ENCODE measurements around the gene GPRASP3. TPM values are rescaled to one million over a fixed set of nuclear protein-coding genes. Genes with fewer than 3 reads are reported as not detected.

Gene GPRASP3
- total and polyA plus RNA-seq, 8 donors: 0.45 to 7.3 (median 0.93) TPM

DNA sequence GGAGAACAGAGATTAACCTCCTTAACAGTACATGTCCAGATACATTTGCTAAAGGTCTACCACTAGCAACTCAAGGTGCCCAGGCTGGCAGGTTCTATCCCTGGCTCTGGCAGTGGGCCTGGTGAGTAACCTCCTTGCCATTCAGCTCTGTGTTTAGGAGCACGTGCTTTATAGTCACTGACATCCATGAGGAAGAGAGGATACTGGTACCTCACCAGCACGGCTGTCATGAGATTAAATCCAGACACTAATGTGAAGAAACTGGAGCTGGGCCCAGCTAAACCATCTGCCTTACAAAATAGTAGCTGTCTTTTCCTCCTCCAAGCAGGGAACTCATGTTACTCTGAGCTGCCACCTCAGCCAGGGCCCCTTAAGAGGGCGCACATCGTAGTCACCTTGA lies 45.3 kb downstream of the GPRASP3 start:
- H3K9me3 ChIP-seq: no peaks in the 10 kb centered on the region
- no peak overlapping the region for H3K4me3 ChIP-seq
- peak overlapping the region in 3 of 5 donors; percentile 17 to 53 (median 45) for H3K27ac ChIP-seq
- peaks cover 0 to 9% (median 3%) of the 10 kb centered on the region in 4 donors for H3K4me1 ChIP-seq
- TF ChIP-seq POLR2AphosphoS5 (IDR thresholded peaks at IDR 0.05) (peak in 1 of 3 donors; percentile 32), POLR2A (IDR thresholded peaks at IDR 0.05) (no peak)
- WGBS, 5 donors: 65 to 72% (median 71%) methylated on average over 4 of the region's 4 CpGs
- H3K36me3 ChIP-seq: no peaks in the 10 kb centered on the region
- H3K27me3 ChIP-seq: peaks cover 0 to 6% (median 0%) of the 10 kb centered on the region in 3 donors
- DNase-seq: peak in 1 of 2 donors; percentile 10
- intact Hi-C loops (cut with DNase I; ENCODE audit: low total_unique reads): no loop called here

DNA sequence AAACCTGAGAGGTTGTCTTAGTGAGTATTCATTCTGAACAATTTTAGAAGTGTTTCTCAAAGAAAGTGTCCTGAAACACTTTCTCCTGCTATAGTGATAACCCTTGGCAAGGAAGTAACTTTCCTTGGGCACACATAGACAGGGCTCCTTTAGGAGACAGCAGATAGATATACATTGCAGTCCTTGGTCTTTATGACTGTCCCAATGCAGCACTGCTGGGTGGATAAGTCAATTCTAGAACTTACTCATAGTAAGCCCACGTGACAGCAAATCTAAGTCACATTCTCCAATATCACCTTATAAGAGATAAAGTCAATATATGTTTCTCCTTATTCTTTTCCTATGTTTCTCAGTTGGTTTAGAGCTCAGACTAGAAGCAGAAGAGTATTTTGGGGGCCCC lies 46.7 kb downstream of the GPRASP3 start:
- H3K9me3 ChIP-seq: no peaks in the 10 kb centered on the region
- TF ChIP-seq POLR2AphosphoS5 (IDR thresholded peaks at IDR 0.05): no peak
- TF ChIP-seq POLR2A (IDR thresholded peaks at IDR 0.05): no peak
- no peak for TF ChIP-seq EP300 (IDR thresholded peaks at IDR 0.05)
- TF ChIP-seq, protein P1, sequence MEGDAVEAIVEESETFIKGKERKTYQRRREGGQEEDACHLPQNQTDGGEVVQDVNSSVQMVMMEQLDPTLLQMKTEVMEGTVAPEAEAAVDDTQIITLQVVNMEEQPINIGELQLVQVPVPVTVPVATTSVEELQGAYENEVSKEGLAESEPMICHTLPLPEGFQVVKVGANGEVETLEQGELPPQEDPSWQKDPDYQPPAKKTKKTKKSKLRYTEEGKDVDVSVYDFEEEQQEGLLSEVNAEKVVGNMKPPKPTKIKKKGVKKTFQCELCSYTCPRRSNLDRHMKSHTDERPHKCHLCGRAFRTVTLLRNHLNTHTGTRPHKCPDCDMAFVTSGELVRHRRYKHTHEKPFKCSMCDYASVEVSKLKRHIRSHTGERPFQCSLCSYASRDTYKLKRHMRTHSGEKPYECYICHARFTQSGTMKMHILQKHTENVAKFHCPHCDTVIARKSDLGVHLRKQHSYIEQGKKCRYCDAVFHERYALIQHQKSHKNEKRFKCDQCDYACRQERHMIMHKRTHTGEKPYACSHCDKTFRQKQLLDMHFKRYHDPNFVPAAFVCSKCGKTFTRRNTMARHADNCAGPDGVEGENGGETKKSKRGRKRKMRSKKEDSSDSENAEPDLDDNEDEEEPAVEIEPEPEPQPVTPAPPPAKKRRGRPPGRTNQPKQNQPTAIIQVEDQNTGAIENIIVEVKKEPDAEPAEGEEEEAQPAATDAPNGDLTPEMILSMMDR (IDR thresholded peaks at IDR 0.05): no peak
- H3K4me1 ChIP-seq: peaks cover 0 to 9% (median 3%) of the 10 kb centered on the region in 4 donors
- DNase-seq: no peak
- H3K36me3 ChIP-seq: no peaks in the 10 kb centered on the region
- peaks cover 0 to 6% (median 0%) of the 10 kb centered on the region in 3 donors for H3K27me3 ChIP-seq
- no peak overlapping the region for H3K4me3 ChIP-seq
- no peak overlapping the region for H3K27ac ChIP-seq
- WGBS, 5 donors: 61 to 79% (median 64%) methylated on average over 1 of the region's 1 CpG
- intact Hi-C loops (cut with DNase I; ENCODE audit: low total_unique reads): no loop called here

DNA sequence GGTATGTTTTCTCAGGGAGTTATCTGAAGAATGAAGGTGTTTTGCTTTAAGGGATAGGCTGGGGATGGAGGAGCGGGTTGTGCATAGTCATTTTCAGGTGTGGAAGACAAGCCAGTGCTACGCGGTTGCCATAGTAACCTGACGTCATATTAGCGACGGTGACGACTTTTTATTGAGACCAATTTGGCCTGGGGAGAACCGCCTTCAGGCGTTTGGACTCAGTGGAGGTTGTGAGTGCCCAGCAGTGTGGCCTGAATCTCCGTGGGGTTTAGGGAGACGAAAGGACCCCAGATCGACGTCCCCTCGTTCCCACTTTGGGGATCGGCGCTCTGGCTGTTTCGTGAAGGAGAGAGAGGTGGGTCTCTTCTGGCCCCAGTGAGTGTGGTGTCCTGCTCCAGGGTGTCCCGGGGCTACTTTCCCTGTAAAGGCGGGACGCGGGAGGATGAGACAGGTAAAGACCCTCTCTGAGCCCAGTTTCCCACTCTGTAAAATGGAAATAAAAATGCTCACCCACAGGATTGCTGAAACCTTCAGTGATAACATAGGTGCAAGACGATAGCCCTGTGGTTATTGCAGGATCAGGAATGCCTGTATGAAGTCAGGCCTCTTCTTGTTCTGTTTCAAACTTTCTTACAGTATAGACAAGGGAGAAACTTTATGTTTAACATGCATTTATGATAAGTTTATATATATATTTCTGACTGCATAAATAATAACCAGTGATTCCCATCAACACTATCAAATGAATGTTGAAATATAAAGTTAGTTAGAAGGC lies 48.6 kb downstream of the GPRASP3 start:
- H3K27ac ChIP-seq: peak overlapping the region in 4 of 5 donors; percentile 49 to 72 (median 59)
- 0 to 22% (median 2%) methylated on average over 17 to 22 of the region's 22 CpGs for WGBS, 5 donors
- H3K9me3 ChIP-seq: no peaks in the 10 kb centered on the region
- peak; percentile 85 to 95 for DNase-seq
- TF ChIP-seq POLR2AphosphoS5 (IDR thresholded peaks at IDR 0.05) (peak; percentile 58 to 64 (median 64)), EP300 (IDR thresholded peaks at IDR 0.05) (no peak)
- H3K4me3 ChIP-seq: peak overlapping the region; percentile 50 to 59 (median 57)
- peaks cover 0 to 6% (median 0%) of the 10 kb centered on the region in 3 donors for H3K27me3 ChIP-seq
- no peaks in the 10 kb centered on the region for H3K36me3 ChIP-seq
- H3K4me1 ChIP-seq: peaks cover 0 to 9% (median 3%) of the 10 kb centered on the region in 4 donors
- intact Hi-C loops (cut with DNase I; ENCODE audit: low total_unique reads): no loop called here

Small RNA genes lying within 50 kb of the gene (small RNA-seq; reads per million reads assigned to genes)
- 0 reads per million in 4 donors for gene RNU6-589P

Other genes with a start within 250 kb of the GPRASP3 start
- under 1 TPM in 1 of 5 donors, not detected in 4; 0.18 TPM for gene TCP11X2, start 248.9 kb upstream of the GPRASP3 start, total RNA-seq
- not detected for gene TCP11X2, start 248.9 kb upstream of the GPRASP3 start, polyA plus RNA-seq
- gene TMSB15A, start 204.0 kb upstream of the GPRASP3 start, total RNA-seq: 1 to 10 TPM in 1 of 5 donors, not detected in 4; 3.9 TPM
- gene TMSB15A, start 204.0 kb upstream of the GPRASP3 start, polyA plus RNA-seq: 1 to 10 TPM in 1 of 3 donors, under 1 TPM in 1, not detected in 1; 0.45 to 3.5 TPM
- gene ARMCX5, start 121.2 kb upstream of the GPRASP3 start, total RNA-seq: 10 to 100 TPM in 1 of 5 donors, 1 to 10 TPM in 4; 2.2 to 37.1 (median 3.5) TPM
- gene ARMCX5, start 121.2 kb upstream of the GPRASP3 start, polyA plus RNA-seq: 1 to 10 TPM; 5.0 to 7.0 (median 5.1) TPM
- 10 to 100 TPM in 3 of 5 donors, 1 to 10 TPM in 2; 1.7 to 24.0 (median 10.3) TPM for gene GPRASP1, start 69.3 kb upstream of the GPRASP3 start, total RNA-seq
- 1 to 10 TPM; 1.4 to 3.4 (median 2.4) TPM for gene GPRASP1, start 69.3 kb upstream of the GPRASP3 start, polyA plus RNA-seq
- 10 to 100 TPM in 1 of 5 donors, 1 to 10 TPM in 2, under 1 TPM in 1, not detected in 1; 0.58 to 32.1 (median 4.0) TPM for gene GPRASP2, start 8.3 kb upstream of the GPRASP3 start, total RNA-seq
- 1 to 10 TPM; 1.9 to 2.7 (median 2.6) TPM for gene GPRASP2, start 8.3 kb upstream of the GPRASP3 start, polyA plus RNA-seq
- gene RAB40AL, start 216.5 kb downstream of the GPRASP3 start, total RNA-seq: 1 to 10 TPM in 1 of 5 donors, under 1 TPM in 1, not detected in 3; 0.55 to 3.0 TPM
- gene RAB40AL, start 216.5 kb downstream of the GPRASP3 start, polyA plus RNA-seq: under 1 TPM in 1 of 3 donors, not detected in 2; 0.10 TPM